ENCODE results near the gene EPS8L1.

GRCh38 chr19:55071129-55071502, 4.6 kb upstream of the EPS8L1 start:
- TF ChIP-seq CTCF (conservative IDR thresholded peaks at IDR 0.05) (no peak), EZH2 (IDR thresholded peaks at IDR 0.05; ENCODE audit: low read depth) (no peak)

All from PC-9 (cell line).